Skin of body (tissue), 2 donors: ENCODE results near the gene ZNF792. TPM values are rescaled to one million over a fixed set of nuclear protein-coding genes. Genes with fewer than 3 reads are reported as not detected.
"Not testable (repeated sequence)": the region's sequence is repeated elsewhere in the genome, so short reads cannot be mapped to it uniquely, and the experiment has no call there.

Experiments
- DNase-seq: peaks from one replicate; lab custom pipeline; 2025; lab: John Stamatoyannopoulos, UW
- total RNA-seq: library from RNA; depleted of rRNA; stranded (reverse); fragments of >200 nt; gene quantifications from one replicate; pipeline ENCODE4 v1.2.3, GENCODE V29; 2014

Gene ZNF792
- 5.3 TPM for total RNA-seq

- DNase-seq: no peak
These were observed at the start of gene ZNF792 for GRCh38 chr19:34963573-34964406. Gene ZNF792 (minus strand): TSS chr19:34964229. CDS start chr19:34963662, 567 bp downstream.

- DNase-seq: no peak
These were observed 49.2 kb upstream of the ZNF792 start for GRCh38 chr19:35013041-35013819.

- no peak for DNase-seq
These were observed 48.0 kb upstream of the ZNF792 start for GRCh38 chr19:35011737-35012682.

- no peak for DNase-seq
These were observed 47.2 kb upstream of the ZNF792 start for GRCh38 chr19:35011091-35011689.

- no peak for DNase-seq
These were observed 45.7 kb upstream of the ZNF792 start for GRCh38 chr19:35009424-35010415.

GRCh38 chr19:35008891-35009341, 44.9 kb upstream of the ZNF792 start:
- DNase-seq: no peak

- DNase-seq: not testable (repeated sequence)
These were observed 43.4 kb upstream of the ZNF792 start for GRCh38 chr19:35007427-35007826.

GRCh38 chr19:35006999-35007365, 43.0 kb upstream of the ZNF792 start:
- no peak for DNase-seq

GRCh38 chr19:35006342-35006998, 42.4 kb upstream of the ZNF792 start:
- no peak for DNase-seq

GRCh38 chr19:35006007-35006341, 41.9 kb upstream of the ZNF792 start:
- not testable (repeated sequence) for DNase-seq

- DNase-seq: no peak
These were observed 41.4 kb upstream of the ZNF792 start for GRCh38 chr19:35005256-35005977.

GRCh38 chr19:35004517-35005255, 40.7 kb upstream of the ZNF792 start:
- DNase-seq: no peak

- DNase-seq: no peak
These were observed 38.1 kb upstream of the ZNF792 start for GRCh38 chr19:35002037-35002535.

GRCh38 chr19:35000647-35001501, 36.8 kb upstream of the ZNF792 start:
- peak; percentile 45 for DNase-seq

GRCh38 chr19:35000338-35000646, 36.3 kb upstream of the ZNF792 start:
- DNase-seq: no peak

GRCh38 chr19:34999498-35000337, 35.7 kb upstream of the ZNF792 start, which contains the start of gene GRAMD1A:
Gene GRAMD1A (plus strand): TSS chr19:35000323. CDS start chr19:35000479, 156 bp downstream.
- DNase-seq: peak; percentile 71
